Stimulated activated CD4-positive, alpha-beta T cell treated with anti-CD3 and anti-CD28 coated beads, Interleukin-15, amount 100 ng/mL, for 1 hour (primary cell): ENCODE measurements around the gene SLC25A52.
A peak's percentile ranks its signal among the peaks of the same experiment; 100 is the strongest.
"Not testable (repeated sequence)": the region's sequence is repeated elsewhere in the genome, so short reads cannot be mapped to it uniquely, and the experiment has no call there.

Experiments
- DNase-seq, 2 donors: peaks; one replicate each; pipeline ENCODE4 v3.0.0-alpha.2; 2020; ENCODE audit warnings: low read depth in 1 of 2, low spot score in 1 of 2

SLC25A52 gene

DNA sequence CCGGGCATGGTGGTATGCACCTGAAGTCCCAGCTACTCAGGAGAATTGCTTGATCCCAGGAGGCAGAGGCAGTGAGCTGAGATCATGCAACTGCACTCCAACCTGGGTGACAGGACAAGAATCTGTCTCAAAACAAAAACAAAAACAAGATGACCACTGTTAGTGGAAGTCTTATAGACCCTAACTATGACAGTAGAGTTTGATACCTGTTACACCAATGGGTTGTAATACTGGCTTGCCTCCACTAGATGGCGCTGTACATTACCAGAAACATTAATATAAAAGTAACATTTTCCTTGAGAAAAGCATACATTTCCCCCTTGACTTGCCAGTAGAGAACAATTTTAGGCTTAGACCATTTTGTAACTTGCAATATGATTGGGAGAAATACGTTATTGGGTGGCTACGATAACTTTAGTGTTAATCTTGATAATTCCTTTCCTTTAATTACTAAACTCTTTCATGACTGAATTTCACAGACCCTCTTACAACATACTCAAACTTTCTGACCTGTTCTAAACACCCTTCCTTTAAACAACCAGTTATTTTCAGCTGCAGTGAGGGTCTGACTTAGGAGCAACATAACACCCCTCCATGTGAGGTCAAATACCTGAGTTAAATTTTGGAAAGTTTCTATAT, 19.5 kb downstream of the SLC25A52 start:
- peak; percentile 5 to 8 for DNase-seq

GRCh38 chr18:31740180-31740579, 20.5 kb downstream of the SLC25A52 start:
- no peak for DNase-seq

DNA sequence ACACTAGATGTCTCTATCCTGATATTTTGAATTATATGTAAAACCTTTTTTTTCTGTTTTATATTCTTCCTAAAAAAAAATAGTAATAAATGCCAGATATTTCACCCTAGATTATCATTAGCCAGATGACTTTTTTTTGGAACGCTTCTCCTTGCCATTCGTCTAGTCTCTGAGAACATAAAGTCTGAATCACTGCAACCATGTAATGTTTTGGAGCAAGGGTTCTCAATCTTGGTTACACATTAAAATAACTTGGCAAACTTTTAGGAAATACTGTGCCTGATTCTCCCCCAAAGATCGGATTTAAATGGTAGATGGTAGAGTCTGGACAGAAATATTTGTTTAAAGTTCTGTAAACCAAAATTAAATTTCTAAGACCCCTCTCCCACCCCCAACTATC, 21.0 kb downstream of the SLC25A52 start:
- DNase-seq = no peak

DNA sequence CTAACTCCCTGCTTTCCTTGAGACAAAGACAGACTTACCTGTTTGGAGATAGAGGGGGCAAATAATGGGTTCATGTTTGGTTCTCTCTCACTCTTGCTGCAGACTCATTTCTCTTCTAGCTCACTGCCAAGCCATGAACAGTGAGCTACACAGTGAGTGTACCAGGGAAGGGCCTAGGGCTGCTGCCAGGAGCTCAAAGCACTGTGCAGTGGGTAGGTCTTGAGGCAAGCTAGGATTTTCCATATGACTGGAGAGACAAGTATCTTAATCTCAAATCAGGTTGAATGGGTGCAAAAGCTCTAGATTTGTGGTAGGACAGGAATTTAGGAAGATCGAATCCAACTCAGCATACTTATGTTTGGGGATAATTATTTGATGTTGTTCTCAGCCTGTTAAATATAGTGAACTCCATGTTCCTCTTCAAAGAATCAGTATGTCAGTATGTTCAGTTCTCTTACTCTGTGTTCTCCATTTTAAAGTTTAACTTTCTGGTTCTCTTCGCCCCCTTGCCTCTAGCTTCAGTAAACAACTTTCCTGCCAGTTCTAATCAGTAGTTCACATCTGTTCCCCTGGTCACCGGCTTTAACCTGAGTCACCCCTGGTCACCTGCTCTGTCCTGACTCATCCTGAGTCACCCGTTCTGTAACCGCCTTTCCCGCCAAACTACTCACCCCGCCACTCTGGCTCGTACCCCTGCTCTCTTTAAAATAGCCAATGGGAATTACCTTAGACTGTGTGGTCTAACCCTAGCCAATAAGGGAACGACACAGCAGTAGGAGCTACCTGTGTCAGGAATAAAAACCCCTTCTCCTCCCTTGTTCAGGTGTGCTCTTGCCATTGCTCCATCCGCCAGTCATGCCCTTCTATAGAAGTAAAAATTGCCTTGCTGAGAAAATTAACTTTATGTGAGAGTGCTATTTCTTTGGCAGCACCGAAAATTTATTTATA, 21.9 kb downstream of the SLC25A52 start:
- no peak for DNase-seq

DNA sequence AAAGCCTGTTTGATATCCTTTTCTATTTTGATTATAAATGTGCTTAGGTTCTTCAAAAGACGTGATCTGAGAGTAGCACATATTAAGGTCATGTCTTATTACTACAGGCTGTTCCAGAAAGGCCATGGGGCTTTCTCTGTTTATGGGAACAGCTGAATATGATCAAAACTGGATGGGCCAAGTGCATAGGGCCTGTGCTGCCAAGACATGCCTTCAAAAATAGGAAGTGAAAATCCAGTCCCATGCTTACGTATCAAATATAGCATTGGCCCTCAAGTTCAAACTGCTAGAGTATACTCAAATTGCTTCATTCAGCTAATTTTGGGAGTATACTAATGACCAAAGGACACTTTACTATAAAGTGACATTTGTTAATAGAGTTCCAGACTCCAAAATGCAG, 24.1 kb downstream of the SLC25A52 start:
- DNase-seq = no peak

DNA sequence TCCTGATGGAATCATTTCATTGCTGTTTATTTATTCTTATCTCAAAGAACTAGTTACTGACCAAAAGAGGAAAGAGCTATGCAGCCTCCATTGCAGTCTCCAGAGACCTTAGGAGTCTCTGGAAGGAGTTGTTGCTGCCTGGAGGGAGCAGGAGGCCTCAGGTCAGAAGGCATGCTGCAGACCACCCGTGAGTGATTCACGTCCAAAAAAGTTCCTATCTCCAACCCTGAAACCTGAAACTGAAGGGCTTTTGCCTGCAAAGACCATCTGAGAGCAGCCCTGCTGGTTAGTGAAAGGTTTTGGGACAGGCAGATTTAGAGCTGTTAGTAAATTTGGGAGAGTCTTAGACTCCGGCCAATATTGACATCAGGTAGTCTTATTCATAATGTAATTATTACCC, 29.1 kb downstream of the SLC25A52 start:
- no peak for DNase-seq

GRCh38 chr18:31729196-31729595, 31.5 kb downstream of the SLC25A52 start:
- not testable (repeated sequence) for DNase-seq

- no peak for DNase-seq
Observed at GRCh38 chr18:31723990-31724711, 36.5 kb downstream of the SLC25A52 start.

DNA sequence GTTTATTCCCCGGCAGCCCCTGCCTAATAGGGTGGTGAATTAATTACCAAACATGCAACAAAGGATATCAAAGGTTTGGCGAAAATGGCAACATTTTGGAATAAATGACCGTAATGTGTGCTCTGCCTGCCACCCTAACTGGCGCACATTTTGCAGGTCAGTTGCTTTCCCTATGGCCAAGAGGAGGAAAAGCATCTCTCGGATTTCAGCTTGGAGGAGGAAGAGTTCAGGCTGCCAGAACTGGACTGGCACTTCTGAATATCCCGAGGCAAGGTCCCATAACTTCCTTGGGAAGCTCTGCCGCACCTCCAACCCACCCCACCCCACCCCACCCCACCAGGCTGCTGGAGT, 37.1 kb downstream of the SLC25A52 start:
- no peak for DNase-seq

DNA sequence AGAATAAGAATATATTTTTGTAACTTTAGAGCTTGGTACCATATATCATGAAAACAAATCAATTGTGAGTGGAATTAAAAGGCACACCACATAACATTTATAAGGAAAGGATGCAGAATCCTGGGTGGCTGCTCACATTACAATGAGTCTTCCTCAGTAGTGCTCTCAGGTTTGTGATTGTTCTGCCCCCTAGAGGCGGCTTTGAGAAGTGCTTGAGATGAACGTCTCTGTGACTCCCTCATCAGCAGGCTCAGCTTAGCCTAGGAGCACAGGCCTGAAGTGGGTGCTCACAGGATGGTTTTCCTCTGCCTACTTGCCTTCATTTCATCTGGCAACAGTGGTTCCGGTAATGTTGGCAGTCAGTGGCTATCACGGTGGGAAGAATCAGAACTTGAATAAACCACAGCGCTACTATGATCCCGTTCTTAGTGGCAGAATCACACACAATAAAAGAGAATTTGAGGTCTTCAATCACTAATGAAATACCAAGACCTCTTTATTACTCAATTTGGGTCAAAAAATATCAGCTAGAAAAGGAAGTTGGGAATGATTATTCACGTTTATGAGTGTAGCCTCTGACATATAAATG, 38.2 kb downstream of the SLC25A52 start:
- DNase-seq = peak; percentile 20 to 54

DNA sequence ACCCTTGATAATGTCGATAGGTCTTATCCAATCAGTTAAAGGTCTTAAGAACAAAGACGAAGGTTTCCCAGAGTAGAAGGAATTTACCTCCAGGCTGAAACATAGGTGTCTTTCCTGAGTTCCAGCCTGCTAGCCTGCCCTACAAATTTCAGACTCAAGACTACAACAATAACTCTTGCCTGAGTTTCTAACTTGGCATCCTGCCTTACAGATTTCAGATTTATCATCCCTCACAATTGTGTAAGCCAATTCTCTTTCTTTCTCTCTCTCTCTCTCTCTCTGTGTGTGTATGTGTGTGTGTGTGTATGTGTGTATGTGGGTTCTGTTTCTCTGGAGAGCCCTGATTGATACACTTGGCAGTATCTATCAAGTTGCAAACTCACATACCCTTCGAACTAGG, 39.1 kb downstream of the SLC25A52 start:
- DNase-seq = no peak

DNA sequence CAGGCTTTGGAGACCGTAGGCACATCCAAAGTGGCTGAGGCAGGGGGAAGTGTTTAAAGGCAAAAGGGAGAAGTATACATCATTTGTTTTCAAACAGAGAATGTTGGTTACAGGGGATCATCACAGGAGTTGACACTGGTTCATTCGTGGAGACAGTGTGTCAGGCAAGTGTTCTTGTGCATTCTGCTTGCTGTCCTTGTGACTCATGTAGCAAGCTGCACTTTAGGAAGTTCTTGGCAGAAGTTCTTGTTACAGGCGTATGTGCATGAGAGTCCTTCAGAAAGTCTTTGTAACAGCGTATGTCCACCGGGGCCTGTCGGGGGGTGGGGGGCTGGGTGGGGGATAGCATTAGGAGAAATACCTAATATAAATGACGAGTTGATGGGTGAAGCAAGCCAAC, 39.8 kb downstream of the SLC25A52 start:
- no peak for DNase-seq

- DNase-seq = no peak
Observed at GRCh38 chr18:31719363-31720006, 41.2 kb downstream of the SLC25A52 start.

DNA sequence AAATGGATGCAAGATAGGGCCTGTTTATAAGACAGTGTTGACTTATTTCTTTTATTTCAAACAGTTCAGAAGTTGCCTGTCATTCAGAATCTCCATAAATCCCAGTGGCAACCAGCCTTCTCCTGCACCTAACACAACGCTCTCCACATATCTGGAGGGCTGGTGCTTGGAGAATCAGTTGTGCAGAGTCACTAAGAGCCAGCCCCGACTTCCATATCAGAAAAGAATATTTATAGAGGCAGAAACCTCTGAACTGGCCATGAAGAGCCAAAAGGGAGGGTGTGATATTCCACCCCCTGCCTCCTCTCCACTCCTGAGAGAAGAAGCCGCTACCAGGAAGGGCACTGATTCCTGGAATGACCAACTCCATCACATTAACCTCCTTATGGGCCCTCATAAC, 42.3 kb downstream of the SLC25A52 start:
- DNase-seq = no peak

DNA sequence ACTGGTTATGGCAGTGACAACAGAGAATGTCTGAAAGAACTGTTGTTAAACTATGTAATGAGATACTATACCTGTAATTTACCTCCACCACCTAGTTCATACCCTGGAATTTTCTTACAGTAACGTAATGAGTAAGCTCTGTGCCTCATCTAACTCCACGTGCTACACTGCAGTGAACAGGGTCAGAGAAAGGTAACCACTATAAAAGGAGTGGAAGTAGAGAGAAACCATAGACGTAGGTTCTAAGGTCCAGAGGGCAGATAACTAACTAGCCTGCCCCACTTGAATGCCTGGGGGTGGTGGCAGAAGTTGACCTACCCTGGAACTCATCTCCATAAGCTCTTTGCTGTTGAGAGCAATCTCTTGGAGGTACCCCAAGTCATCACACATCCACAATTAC, 44.3 kb downstream of the SLC25A52 start:
- DNase-seq = no peak

DNA sequence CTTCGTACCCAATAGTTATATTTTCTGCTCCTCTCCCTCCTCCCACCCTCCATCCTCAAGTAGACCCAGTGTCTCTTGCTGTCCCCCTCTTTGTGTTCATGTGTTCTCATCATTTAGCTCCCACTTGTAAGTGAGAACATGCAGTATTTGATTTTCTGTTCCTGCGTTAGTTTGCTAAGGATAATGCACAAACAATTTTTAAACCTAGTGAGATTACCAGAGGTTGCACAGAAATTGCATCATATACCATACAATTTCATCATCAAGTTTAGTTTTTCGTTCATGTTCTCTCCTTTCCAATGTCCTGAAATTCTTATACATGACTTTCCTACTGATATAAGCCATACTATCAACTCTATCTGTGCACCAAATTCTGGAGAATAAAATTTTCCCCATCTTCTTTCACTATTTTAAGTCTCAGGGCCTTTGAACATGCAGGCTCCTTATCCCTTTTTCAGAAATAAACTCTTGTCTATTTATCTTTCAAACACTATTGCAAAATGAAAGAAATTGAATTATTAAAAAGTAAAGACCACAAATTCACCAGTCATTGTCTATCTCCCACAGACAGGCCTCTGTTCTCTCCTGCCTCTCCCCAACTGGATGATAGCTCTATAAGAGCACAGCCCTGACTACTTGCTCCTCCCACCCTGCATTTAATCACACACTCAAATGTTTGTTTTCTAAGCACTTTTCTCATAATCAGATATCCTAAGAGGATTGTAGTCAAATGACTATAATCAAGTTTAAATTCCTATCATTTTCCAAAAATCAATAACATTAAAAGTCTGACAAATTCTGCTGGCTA, 49.1 kb downstream of the SLC25A52 start:
- DNase-seq = no peak

- DNase-seq = no peak
Observed at GRCh38 chr18:31710826-31711225, 49.9 kb downstream of the SLC25A52 start.
